Keratinocyte (primary cell): Measurements from ENCODE around the gene SLC27A5. TPM values are rescaled to one million over a fixed set of nuclear protein-coding genes. Genes with fewer than 3 reads are reported as not detected.

Experiments used
- DNase-seq: peaks from one replicate; pipeline ENCODE4 v3.0.0-alpha.2; 2011; ENCODE audit warnings: low read depth, missing footprints, low spot score
- FAIRE-seq: peaks from 2 replicates; lab custom pipeline; 2011; peaks lifted over from hg19 to GRCh38; lab: Jason Lieb, UNC
- H2AFZ ChIP-seq: 2 replicates; pipeline ENCODE4 v1.6.0; 2012; ENCODE audit warnings: low read length, control low read depth, inconsistent platforms; ENCODE audit not compliant: control insufficient read depth
- H3K27ac ChIP-seq: 2 replicates; pipeline ENCODE4 v1.5.1; 2011; ENCODE audit warnings: low read length; ENCODE audit not compliant: control insufficient read depth, insufficient read depth
- H3K27me3 ChIP-seq: 3 replicates; pipeline ENCODE4 v1.6.0; 2011; ENCODE audit warnings: low read length; ENCODE audit not compliant: control insufficient read depth, insufficient read depth; ENCODE audit errors: extremely low read depth
- H3K36me3 ChIP-seq, 2 experiments: 2 replicates in 1 of 2; 3 replicates in 1 of 2; pipeline ENCODE4 v1.5.1; 2011; ENCODE audit warnings: low read length in 2 of 2, mild to moderate bottlenecking in 1 of 2; ENCODE audit not compliant: control insufficient read depth in 2 of 2, insufficient read depth in 2 of 2; ENCODE audit errors: extremely low read depth in 1 of 2
- H3K4me1 ChIP-seq: 3 replicates; pipeline ENCODE4 v1.5.1; 2011; ENCODE audit warnings: low read length; ENCODE audit not compliant: control insufficient read depth, insufficient read depth; ENCODE audit errors: extremely low read depth
- H3K4me2 ChIP-seq: 3 replicates; pipeline ENCODE4 v1.6.0; 2011; ENCODE audit warnings: low read depth, low read length; ENCODE audit not compliant: control insufficient read depth, insufficient read depth; ENCODE audit errors: extremely low read depth
- H3K4me3 ChIP-seq, 3 experiments: fragments of 200-600 bp in 1 of 3; sonication (generic) in 1 of 3; 2 replicates in 2 of 3; 3 replicates in 1 of 3; pipeline ENCODE4 v1.5.1; 2011 to 2016; ENCODE audit warnings: low read length in 3 of 3, mild to moderate bottlenecking in 3 of 3, control low read depth in 2 of 3, inconsistent platforms in 1 of 3, low read depth in 1 of 3, mixed read lengths in 1 of 3, mixed run types in 1 of 3, moderate library complexity in 1 of 3; ENCODE audit not compliant: control insufficient read depth in 2 of 3, insufficient read depth in 2 of 3; ENCODE audit errors: extremely low read depth in 1 of 3
- H3K79me2 ChIP-seq: 2 replicates; pipeline ENCODE4 v1.6.0; 2012; ENCODE audit warnings: low read length; ENCODE audit not compliant: control insufficient read depth, insufficient read depth
- H3K9ac ChIP-seq: 3 replicates; pipeline ENCODE4 v1.6.0; 2011; ENCODE audit warnings: low read length; ENCODE audit not compliant: control insufficient read depth, insufficient read depth; ENCODE audit errors: extremely low read depth
- H3K9me1 ChIP-seq: 3 replicates; pipeline ENCODE4 v1.6.0; 2011; ENCODE audit warnings: low read length; ENCODE audit not compliant: control insufficient read depth, insufficient read depth; ENCODE audit errors: extremely low read depth
- H3K9me3 ChIP-seq: 2 replicates; pipeline ENCODE4 v1.5.1; 2012; ENCODE audit warnings: low read depth, low read length; ENCODE audit not compliant: control insufficient read depth
- H4K20me1 ChIP-seq: 3 replicates; pipeline ENCODE4 v1.6.0; 2011; ENCODE audit warnings: low read length; ENCODE audit not compliant: control insufficient read depth, insufficient read depth; ENCODE audit errors: extremely low read depth
- CTCF ChIP-seq, 3 experiments: IDR thresholded peaks in 1 of 3; conservative IDR thresholded peaks in 1 of 3; optimal IDR thresholded peaks in 1 of 3; 2 replicates in 2 of 3; 3 replicates in 1 of 3; pipeline versions ENCODE3 to v1.5.1; 2011; ENCODE audit warnings: low read length in 3 of 3, mild to moderate bottlenecking in 3 of 3, moderate library complexity in 2 of 3, control low read depth in 1 of 3, inconsistent platforms in 1 of 3; ENCODE audit not compliant: insufficient read depth in 2 of 3; ENCODE audit errors: extremely low read depth in 1 of 3
- EZH2 ChIP-seq: IDR thresholded peaks from one replicate; pipeline ENCODE4 v1.6.1; 2012; ENCODE audit warnings: inconsistent platforms, mild to moderate bottlenecking, low read length, moderate library complexity
- dilution Hi-C: fragments of 300-500 bp; cut with MboI; formaldehyde crosslinking; loops from one replicate; pipeline ENCODE4 v1.7.0; 2020; ENCODE audit warnings: low sequenced_read_pairs; ENCODE audit not compliant: extremely low pct_ligation_motif_present
- polyA plus RNA-seq, 5 experiments: library from polyadenylated mRNA; depleted of rRNA in 3 of 5; stranded (reverse) in 3 of 5; stranded (forward) in 1 of 5; unstranded in 1 of 5; fragments of >200 nt; gene quantifications; 1 replicate in 1 of 5; 2 replicates in 3 of 5; 3 replicates in 1 of 5; pipeline versions ENCODE4 v1.2.1 to v1.2.3, GENCODE V29; 2011 to 2012; ENCODE audit warnings: missing spikeins in 2 of 5, low read depth in 1 of 5, low replicate concordance in 1 of 5

The SLC27A5 gene
- polyA plus RNA-seq, 1 donor (not counting 4 experiments of a cell fraction or from before 2014, with no cell fraction given): 13.4 TPM

DNA sequence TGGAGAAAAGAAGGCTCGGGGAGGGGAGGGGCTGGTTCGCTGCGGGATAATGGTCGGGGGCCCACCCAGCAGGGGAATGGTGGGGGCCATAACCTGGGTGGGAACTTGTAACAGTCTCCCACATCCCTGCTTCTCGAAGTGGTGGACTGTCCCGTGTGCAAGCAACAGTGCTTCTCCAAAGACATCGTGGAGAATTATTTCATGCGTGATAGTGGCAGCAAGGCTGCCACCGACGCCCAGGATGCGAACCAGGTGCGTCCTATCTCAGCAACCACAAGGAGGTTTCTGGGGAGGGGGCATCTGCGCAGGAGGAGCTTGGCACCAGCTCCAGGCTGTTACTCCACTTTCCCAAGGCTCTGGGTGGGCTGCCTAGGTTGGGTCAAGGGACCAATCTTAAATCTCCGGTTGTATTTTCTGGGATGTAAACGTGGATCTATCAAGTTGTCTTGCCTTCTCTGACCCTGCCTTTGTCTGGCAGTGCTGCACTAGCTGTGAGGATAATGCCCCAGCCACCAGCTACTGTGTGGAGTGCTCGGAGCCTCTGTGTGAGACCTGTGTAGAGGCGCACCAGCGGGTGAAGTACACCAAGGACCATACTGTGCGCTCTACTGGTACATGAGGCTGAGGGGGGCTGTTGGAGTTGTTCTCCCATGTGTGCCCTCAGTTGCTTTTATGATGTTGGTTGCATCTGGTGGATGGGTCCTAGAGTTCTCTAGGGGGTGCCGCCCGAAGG, 33.7 kb upstream of the SLC27A5 start:
- peaks cover 9% of the 10 kb centered on the region for H3K9me1 ChIP-seq
- H3K9me3 ChIP-seq: no peaks in the 10 kb centered on the region
- peak overlapping the region; percentile 89 for H3K27ac ChIP-seq
- H2AFZ ChIP-seq: no peak overlapping the region
- H3K79me2 ChIP-seq: peaks cover 58% of the 10 kb centered on the region
- H3K27me3 ChIP-seq: no peaks in the 10 kb centered on the region
- dilution Hi-C loops: no loop called here
- H3K4me3 ChIP-seq: peak overlapping the region; percentile 65 to 93 (median 83)
- peaks cover 37 to 47% of the 10 kb centered on the region in 2 experiments for H3K36me3 ChIP-seq
- no peak for FAIRE-seq
- H3K4me2 ChIP-seq: peak overlapping the region; percentile 97
- H3K4me1 ChIP-seq: peaks cover 16% of the 10 kb centered on the region
- H3K9ac ChIP-seq: peak overlapping the region; percentile 89
- TF ChIP-seq EZH2 (no peak), CTCF (optimal IDR thresholded peaks at IDR 0.05 in 1 of 3, IDR thresholded peaks at IDR 0.05 in 1 of 3, conservative IDR thresholded peaks at IDR 0.05 in 1 of 3; ENCODE audit: extremely low read depth in 1 of 3, insufficient read depth in 2 of 3, low read length in 3 of 3) (no peak)
- peaks cover 47% of the 10 kb centered on the region for H4K20me1 ChIP-seq
- DNase-seq: no peak

DNA sequence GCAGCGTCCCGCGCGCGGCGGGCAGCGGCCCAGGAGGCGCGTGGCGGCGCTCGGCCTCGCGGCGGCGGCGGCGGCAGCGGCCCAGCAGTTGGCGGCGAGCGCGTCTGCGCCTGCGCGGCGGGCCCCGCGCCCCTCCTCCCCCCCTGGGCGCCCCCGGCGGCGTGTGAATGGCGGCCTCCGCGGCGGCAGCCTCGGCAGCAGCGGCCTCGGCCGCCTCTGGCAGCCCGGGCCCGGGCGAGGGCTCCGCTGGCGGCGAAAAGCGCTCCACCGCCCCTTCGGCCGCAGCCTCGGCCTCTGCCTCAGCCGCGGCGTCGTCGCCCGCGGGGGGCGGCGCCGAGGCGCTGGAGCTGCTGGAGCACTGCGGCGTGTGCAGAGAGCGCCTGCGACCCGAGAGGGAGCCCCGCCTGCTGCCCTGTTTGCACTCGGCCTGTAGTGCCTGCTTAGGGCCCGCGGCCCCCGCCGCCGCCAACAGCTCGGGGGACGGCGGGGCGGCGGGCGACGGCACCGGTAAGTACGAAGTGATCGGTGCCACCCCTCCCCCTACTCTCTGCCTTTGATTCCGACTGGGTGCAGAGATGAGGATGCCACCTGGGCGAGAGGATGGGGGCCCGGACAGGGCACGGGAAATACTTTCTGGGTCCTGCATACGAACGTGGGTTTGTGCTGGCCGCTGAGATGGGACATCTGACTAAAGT, 32.9 kb upstream of the SLC27A5 start:
- peak overlapping the region; percentile 89 for H3K27ac ChIP-seq
- FAIRE-seq (no peak), DNase-seq (no peak)
- H4K20me1 ChIP-seq: peaks cover 41% of the 10 kb centered on the region
- H3K36me3 ChIP-seq: peaks cover 30 to 40% of the 10 kb centered on the region in 2 experiments
- no peaks in the 10 kb centered on the region for H3K9me3 ChIP-seq
- H3K27me3 ChIP-seq: no peaks in the 10 kb centered on the region
- H3K79me2 ChIP-seq: peaks cover 51% of the 10 kb centered on the region
- H3K9ac ChIP-seq: peak overlapping the region; percentile 89
- peak overlapping the region; percentile 65 to 93 (median 83) for H3K4me3 ChIP-seq
- H3K9me1 ChIP-seq: peaks cover 9% of the 10 kb centered on the region
- dilution Hi-C loops: no loop called here
- H2AFZ ChIP-seq: no peak overlapping the region
- H3K4me2 ChIP-seq: peak overlapping the region; percentile 97
- TF ChIP-seq EZH2 (no peak), CTCF (optimal IDR thresholded peaks at IDR 0.05 in 1 of 3, IDR thresholded peaks at IDR 0.05 in 1 of 3, conservative IDR thresholded peaks at IDR 0.05 in 1 of 3; ENCODE audit: extremely low read depth in 1 of 3, insufficient read depth in 2 of 3, low read length in 3 of 3) (no peak)
- H3K4me1 ChIP-seq: peaks cover 16% of the 10 kb centered on the region
